ENCODE data around the gene AGPAT3.

Gene AGPAT3

GRCh38 chr21:43906585-43907370 is 41.8 kb downstream of the AGPAT3 start:
- DNase-seq (ENCODE audit: low read depth): no peak

- no peak for DNase-seq (ENCODE audit: low read depth)
Measured at GRCh38 chr21:43907751-43908150, 42.7 kb downstream of the AGPAT3 start.

- no peak for DNase-seq (ENCODE audit: low read depth)
Measured at GRCh38 chr21:43908167-43908566, 43.1 kb downstream of the AGPAT3 start.

- no peak for DNase-seq (ENCODE audit: low read depth)
Measured at GRCh38 chr21:43909741-43910400, 44.8 kb downstream of the AGPAT3 start.

GRCh38 chr21:43910460-43910859 is 45.4 kb downstream of the AGPAT3 start:
- DNase-seq (ENCODE audit: low read depth): no peak

- no peak for DNase-seq (ENCODE audit: low read depth)
Measured at GRCh38 chr21:43911015-43911934, 46.3 kb downstream of the AGPAT3 start.

GRCh38 chr21:43911935-43912487 is 47.0 kb downstream of the AGPAT3 start:
- DNase-seq (ENCODE audit: low read depth): no peak

- no peak for DNase-seq (ENCODE audit: low read depth)
Measured at GRCh38 chr21:43912500-43912899, 47.5 kb downstream of the AGPAT3 start.

GRCh38 chr21:43912910-43913309 is 47.9 kb downstream of the AGPAT3 start:
- no peak for DNase-seq (ENCODE audit: low read depth)

GRCh38 chr21:43913928-43914327 is 48.9 kb downstream of the AGPAT3 start:
- no peak for DNase-seq (ENCODE audit: low read depth)

- DNase-seq (ENCODE audit: low read depth): no peak
Measured at GRCh38 chr21:43916076-43916475, 51.1 kb downstream of the AGPAT3 start.

GRCh38 chr21:43916691-43917514 is 51.9 kb downstream of the AGPAT3 start:
- peak; percentile 44 for DNase-seq (ENCODE audit: low read depth)

- peak; percentile 19 for DNase-seq (ENCODE audit: low read depth)
Measured at GRCh38 chr21:43917515-43918384, 52.7 kb downstream of the AGPAT3 start.

- DNase-seq (ENCODE audit: low read depth): no peak
Measured at GRCh38 chr21:43918385-43918947, 53.4 kb downstream of the AGPAT3 start.

GRCh38 chr21:43919283-43919682 is 54.3 kb downstream of the AGPAT3 start:
- no peak for DNase-seq (ENCODE audit: low read depth)

- no peak for DNase-seq (ENCODE audit: low read depth)
Measured at GRCh38 chr21:43919871-43920801, 55.1 kb downstream of the AGPAT3 start.

- peak; percentile 16 for DNase-seq (ENCODE audit: low read depth)
Measured at GRCh38 chr21:43921571-43921978, 56.6 kb downstream of the AGPAT3 start.

GRCh38 chr21:43921979-43922945 is 57.2 kb downstream of the AGPAT3 start:
- DNase-seq (ENCODE audit: low read depth): peak; percentile 82
